Measurements from ENCODE around the gene SPSB1.

Gene SPSB1

DNA sequence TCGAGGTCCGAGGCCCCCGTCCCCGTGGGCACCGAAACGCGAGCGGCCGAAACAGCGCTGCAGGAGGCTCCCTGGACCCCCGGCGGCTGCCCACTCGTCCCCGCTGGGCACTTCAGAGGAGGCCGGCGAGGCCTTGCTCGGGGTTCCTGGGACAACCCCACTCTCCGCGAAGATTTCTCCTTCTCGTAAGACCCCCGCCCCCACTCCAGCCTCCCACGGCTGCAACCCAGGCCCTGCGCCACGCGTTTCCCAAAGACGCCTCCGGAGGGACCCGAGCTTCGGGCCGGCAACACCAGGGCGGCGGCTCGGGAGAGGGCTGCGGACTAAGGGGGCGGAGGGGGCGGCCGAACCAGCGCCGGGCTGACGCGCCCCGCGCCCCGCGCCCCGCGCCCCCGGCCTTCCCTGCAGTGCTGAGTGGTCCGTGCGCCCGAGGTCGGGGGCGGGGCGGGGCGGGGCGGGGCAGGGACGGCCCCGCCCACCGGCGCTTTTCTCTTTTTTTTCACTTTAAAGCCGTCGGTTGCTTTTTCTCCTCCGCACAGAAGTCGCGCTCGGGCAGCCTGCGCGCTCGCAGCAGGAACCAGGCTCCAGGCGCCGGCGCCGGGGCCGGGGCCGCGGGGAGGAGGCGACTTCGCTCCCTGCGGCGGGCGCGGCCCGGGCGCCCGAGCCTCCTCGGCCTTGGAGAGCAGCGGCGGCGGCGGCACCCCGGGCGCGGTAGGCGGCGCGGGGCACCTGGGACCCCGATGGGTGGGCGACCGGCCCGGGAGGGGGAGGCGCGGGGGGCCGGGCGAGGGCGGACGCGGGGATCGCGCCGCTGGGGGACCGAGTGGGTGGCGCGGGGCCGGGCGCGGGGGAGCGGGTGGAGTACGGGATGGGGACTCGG, at the start of gene SPSB1:
Gene SPSB1 (plus strand): TSS at position 534 of the 880 bp plus-strand sequence. CDS start 62,998 bp downstream, outside the sequence.
- no peak for DNase-seq (ENCODE audit: low read depth)

DNA sequence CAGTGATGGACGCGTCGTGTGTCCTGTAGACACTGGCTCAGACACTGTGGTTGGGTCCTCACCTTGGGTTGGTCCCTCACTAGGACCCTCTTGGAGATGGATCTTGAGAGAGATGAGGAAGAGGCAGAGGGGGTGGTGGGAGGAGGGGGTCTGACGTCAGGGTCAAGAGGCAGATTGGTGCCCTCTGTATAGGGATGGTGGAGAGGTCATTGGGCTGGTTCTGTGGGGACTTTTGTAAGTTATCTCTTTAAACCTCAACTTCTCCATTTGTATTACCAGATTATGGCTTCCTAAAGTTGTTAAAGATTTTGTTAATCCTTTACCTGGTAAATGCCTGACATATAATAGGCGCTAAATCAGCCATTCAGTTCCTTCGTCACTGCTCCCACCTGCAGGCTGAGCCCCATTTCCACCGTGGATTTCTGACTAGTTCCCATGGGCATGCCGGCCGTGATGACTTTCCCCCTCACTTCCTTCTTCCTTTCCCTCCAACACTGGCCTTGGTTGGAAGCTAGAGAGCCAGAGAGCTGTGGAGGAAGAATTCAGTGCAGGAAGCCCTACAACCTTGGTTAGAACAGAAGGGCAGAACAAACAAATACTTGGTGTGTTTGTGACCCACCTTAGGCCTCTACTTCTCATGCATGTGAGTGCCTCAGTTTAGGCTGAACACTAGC, 49.5 kb upstream of the SPSB1 start:
- DNase-seq (ENCODE audit: low read depth) = no peak

DNA sequence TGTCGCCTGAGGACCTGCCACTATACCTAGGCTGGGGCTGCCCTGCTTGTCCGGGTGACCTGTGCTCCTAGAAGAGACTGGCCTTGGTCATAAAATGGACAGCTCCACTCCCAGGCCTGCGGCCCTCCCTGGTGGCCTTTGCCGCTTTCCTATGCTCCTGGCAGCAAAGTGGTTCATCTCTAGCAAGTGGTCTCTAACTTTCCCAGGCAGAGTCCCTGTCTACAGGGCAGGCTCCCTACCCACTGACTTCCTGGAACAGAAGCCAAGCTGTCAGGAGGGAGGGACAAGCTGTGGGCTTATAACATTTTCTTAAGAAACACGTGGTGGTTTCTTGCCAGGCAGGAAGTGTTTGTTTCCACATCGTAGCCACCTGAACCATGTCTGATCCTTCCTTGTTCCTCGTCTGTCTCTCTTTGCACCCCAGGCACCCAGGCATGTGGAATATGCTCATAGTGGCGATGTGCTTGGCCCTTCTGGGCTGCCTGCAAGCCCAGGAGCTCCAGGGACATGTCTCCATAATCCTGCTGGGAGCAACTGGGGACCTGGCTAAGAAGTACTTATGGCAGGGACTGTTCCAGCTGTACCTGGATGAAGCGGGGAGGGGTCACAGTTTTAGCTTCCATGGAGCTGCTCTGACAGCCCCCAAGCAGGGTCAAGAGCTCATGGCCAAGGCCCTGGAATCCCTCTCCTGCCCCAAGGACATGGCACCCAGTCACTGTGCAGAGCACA, 48.0 kb upstream of the SPSB1 start:
- DNase-seq (ENCODE audit: low read depth) = no peak

DNA sequence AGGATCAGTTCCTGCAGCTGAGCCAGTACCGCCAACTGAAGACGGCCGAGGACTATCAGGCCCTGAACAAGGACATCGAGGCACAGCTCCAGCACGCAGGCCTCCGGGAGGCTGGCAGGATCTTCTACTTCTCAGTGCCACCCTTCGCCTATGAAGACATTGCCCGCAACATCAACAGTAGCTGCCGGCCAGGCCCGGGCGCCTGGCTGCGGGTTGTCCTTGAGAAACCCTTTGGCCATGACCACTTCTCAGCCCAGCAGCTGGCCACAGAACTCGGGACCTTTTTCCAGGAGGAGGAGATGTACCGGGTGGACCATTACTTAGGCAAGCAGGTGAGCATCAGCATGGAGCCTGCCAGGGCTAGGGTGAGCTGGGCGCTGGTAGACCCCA, 47.5 kb upstream of the SPSB1 start:
- no peak for DNase-seq (ENCODE audit: low read depth)

DNA sequence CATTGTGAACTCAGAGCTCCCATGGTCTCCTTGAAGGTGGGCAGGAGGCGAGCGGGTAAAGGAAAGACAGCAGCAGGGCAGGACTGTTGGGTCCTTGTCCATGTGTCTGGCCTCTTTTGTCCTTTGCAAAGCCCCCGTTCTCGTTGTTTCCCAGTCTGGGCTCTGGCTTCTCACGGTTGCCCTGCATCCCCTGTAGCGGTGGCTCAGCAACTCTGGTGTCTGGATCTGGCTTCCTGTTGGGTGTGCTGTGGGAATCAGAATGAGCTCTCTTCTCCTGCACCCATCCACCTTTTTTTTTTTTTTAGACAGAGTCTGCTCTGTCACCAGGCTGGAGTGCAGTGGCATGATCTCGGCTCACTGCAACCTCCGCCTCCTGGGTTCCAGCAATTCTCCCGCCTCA, 47.0 kb upstream of the SPSB1 start:
- no peak for DNase-seq (ENCODE audit: low read depth)

DNA sequence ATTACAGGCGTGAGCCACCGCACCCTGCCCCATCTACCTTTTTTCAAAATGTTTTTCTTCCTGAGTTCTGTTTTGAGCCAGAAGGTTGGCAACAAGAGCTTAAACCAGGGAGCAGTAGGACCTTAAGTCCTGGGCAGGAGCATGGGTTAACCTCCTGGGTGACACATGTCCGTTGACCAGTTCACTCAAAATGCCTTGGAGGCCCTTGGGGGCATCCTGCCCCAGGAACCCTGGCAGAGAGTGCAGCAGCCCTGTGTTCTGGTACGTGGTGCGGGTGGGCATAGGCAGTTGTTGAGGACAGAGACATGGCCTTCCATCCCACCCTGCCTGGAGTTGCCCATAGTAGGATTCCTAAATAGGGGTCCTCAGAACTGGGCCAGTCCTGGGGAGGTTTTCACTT, 46.5 kb upstream of the SPSB1 start:
- no peak for DNase-seq (ENCODE audit: low read depth)

DNA sequence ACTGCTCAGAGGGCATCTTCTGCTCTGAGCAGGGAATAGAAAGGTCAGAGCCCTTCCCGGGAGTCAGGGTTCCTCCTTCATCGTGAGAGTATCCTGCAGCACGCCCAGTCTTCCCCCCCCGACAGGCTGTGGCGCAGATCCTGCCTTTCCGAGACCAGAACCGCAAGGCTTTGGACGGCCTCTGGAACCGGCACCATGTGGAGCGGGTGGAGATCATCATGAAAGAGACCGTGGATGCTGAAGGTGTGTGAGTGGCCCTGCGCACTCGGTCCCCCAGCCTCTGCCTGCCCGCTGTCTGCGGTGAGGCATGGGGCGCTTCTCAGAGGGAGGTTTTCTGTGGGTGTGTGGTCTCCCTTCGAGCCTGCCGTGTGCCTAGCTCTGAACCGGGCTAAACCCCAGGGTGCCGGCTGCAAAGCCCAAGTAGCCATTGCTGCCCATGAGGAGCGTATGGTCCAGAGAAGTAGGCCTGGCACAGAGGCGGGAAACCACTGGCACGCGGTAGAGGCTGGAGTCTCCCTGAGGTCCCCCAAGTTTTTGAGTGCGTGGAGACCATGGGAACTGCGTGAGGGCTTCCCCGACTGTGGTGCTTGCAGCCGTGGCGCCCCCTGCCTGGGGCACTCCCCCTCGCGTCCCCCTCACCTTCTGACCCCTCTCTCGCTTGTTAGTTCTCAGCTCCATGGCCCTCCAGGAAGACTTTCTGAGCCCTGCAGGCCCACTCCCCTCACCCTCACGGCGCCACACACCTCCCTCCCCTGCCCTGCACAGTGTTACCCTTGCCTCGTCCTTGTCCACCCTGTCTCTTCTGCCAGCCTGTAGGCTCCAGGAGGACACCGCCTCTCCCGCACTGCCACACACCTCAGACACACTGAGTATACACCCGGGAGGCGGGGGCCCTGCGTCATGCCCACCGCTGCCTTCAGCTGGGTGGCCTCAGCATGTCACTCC, 45.6 kb upstream of the SPSB1 start:
- DNase-seq (ENCODE audit: low read depth) = no peak

DNA sequence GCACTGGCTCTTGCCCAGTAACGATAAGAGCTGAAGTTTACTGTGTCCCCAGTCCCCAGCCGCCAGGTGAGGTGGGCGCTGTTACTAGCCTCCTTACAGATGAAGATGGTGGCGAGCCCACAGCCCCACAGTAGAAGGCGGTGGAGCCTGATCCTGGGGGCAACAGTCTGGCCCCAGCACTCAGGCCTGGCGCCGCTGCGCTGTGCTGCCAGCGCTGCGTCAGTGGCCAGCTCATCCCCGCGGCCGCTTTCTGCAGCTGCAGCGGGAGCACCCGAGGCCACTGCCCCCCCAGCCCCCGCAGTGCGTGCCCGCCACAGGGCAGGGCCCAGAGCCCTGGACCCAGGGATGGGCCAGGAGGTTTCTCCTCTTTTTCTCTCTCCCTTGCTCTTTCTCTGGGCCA, 44.8 kb upstream of the SPSB1 start:
- DNase-seq (ENCODE audit: low read depth) = no peak

DNA sequence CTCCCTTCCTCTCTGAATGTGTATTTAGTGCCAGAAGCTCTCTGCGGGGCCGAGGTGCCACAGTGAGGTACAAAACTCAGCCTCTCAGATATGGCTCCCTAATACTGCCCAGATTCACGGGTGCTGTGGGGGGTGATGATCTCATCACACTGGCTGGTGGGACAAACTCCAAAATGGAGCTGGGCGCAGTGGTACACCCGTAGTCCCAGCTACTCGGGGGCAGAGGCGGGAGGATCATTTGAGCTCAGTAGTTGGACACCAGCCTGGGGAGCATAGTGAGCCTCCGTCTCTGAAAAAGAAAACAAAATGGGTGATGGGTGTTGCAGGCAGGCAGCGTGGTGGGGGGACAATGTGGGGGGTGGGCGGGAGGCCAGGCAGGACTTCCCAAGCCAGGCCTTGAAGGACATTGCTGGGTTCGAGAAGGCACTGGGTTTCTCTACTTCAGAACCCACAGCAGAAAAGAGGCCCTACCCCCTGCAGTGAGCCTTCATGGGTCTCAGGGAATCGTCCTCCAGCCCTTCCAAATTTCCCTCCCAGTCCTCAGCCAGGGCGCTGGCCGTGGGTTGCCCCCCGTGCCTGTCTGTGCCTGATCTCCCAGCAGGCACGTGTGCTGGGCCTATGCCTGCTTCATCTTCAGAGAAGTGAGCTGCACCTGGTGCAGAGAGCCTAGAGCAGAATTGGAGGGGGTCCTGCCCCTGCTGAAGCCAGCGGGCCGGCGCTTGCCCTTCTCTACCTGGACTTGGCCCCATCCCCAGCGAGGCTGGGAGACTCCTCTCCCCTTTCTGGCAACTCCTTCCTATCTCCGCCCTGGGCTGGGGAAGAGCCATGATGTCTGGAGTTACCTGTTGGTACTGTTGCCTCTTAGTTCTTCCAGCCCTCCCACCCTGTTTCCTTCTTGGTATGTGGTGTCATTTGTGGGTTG, 44.1 kb upstream of the SPSB1 start:
- no peak for DNase-seq (ENCODE audit: low read depth)

DNA sequence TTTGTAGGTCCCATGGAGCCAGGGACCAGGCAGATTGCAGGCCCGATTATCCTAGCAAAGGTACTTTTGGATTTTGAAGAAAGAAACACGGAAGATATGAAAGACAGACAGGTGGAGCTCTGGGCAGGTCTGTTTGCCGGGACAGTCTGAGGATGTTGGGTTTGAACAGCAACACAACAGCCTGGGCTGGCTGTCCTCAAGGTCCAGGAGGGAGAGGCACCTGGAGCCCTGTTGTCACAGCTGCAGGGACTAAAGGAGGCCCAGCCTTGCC, 43.5 kb upstream of the SPSB1 start:
- no peak for DNase-seq (ENCODE audit: low read depth)

DNA sequence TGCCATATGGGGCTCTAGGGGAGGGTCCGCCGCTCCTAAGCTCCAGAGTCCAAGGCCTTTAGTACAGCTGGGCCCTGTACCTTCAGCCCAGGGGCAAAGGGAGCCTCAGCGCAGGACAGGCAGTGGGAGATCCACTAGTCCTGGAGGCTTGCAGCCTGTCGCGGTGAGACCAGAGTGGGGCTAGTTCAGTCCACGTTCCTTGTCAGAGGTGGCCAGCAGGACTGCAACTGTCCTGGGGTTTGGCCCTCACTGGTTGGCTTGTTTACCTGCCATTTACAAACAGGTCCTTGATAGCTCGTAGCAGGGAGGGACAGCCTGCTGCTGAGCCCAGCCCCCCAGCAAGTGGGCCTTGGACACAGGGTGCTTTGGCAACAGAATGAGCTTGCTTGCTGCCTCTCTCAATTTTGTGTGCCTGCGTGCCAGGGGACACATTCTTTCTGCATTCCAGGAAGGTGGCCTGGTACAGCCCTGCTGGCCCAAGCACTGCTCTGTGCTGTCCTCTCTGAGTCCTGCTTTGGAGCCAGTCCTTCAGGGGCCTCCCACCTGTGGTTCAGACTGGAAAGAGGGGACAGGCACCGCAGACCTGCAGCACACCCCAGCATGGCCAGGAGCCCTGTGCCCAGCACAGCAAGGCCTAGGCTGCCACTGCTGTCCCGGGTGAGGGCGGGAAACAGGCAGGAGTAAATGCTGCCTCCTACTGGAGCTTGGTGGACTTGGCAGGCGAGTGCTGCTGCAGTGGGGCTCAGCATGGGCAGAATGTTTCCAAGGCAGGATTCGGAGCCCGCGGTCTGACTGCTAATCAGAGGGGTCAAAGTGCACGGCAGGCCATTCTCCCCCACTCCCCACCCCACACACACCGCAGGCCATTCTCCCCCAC, 42.9 kb upstream of the SPSB1 start:
- no peak for DNase-seq (ENCODE audit: low read depth)

DNA sequence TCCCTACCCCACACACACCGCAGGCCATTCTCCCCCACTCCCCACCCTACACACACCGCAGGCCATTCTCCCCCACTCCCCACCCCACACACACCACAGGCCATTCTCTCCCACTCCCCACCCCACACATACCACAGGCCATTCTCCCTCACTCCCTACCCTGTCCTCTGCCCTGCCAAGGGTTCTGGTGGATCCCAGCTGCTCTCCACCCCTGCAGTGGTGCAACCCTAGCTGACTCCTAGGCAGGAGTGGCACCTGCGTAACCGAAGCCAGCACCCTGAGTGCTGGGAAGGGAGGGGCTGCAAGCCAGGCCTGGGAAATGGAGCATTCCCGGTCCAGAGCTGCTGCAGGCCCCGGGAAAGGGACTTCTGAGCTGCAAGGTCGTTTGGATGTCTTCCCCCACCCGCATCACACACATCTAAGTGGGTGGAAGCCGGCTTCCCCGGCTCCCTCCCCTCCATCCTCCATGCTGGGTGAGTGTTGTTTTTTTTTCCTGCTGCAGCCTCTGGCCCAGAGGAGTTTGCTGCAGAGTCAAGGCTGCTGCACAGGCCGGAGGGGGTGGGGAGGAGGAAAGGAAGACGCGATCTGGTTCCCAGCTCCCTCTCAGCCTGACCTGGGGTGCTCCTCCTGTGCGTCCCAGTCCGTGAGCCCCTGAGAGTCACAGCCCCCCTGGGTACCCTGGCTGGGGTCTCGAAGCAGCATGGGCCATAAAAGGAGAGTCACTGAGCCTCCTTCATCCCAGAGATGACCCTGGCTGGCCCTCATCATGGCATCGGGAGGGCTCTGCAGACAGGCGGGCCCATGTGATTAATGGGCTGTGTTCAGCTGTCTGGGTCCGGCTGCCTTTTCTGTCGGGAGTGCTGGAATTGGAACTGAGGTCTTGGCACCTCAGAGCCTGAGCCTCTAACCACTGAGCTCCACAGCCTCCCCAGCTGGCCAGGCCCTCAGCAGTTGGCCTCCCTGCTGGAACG, 42.0 kb upstream of the SPSB1 start:
- no peak for DNase-seq (ENCODE audit: low read depth)

DNA sequence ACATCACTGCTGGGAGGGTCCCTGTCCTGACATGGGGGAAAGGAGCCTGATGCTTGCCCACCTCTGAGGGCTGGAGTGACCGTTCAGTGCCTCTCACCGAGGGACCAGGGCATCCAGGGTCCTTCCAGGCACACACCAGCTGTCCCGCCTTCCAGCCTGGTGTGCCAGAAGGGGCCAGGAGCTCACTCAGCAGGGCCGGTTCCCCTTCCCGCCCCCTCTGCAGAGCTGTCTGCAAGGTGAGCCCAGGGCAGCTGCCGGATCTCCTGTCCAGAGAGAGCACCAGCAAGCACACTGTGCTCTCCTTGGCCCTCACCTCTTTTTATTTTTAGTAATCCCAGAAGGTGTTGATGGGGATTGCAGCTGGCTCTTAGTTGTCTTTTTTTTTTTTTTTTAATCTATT, 41.2 kb upstream of the SPSB1 start:
- no peak for DNase-seq (ENCODE audit: low read depth)

DNA sequence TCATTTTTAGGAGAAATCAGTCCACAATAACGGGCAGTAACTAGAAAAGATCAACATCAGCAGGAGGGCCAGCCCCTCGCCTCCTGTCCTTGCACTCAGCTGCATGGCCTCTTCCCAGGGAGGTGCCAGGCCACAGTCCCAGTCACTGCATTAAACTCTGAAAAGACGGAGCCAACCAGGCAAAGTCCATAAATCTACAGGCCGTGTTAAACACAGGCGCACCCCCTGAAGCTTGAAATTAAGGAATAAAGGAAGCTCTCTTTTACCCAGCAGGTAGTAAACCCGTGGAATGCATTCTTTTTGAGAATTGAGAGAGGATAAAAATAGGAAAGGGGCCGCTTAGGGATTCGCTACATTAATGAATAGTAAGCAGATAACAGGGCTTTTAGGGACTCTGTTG, 39.7 kb upstream of the SPSB1 start:
- DNase-seq (ENCODE audit: low read depth) = no peak

DNA sequence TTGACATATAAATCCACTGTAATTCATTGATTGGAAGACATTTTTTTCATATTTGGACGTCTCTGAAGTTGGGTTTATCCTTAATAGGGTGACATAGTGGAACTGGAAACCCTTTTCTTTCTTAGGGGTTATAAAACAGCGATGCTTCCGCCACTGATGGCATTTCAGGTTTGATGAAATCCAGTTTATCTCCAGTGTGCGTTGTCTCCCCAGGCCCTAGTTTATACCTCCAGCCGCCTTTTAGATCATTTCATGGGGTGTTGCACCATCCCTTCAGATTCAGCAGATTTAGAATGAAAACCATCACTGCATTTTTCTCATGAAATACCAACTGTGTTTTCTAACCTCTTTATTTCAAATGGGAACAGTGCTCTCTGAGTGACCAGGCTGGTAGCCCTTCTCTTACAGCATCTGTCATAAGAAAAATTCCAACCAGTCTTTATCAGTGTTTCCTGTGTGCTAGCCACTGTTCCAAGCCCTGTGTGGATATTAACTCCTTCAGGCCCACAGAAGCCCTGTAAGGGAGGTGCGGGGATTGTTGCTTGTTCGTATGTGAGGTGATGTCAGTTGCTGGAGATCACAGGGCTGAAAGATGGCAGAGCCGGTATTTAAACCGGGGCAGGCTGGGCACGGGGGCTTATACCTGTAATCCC, 39.1 kb upstream of the SPSB1 start:
- DNase-seq (ENCODE audit: low read depth) = no peak

DNA sequence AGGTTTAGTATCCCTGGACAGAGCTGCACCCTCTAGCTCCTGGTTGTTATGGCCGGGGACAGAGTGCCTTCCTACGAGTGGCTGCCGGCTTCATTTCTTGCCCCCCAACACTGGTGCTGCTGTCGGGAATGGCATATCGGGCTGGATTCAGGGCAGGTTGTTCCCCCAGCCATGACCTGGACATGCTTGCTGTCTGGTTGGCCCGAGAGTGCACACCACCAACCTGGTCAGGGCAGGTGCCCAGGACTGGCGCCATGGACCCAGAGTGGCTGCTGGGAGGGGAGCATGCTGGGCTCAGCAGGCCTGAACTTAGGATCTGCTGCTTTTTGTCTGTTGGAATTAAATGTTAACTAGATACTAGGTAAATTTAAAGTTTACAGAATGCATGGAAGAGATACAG, 36.4 kb upstream of the SPSB1 start:
- no peak for DNase-seq (ENCODE audit: low read depth)

DNA sequence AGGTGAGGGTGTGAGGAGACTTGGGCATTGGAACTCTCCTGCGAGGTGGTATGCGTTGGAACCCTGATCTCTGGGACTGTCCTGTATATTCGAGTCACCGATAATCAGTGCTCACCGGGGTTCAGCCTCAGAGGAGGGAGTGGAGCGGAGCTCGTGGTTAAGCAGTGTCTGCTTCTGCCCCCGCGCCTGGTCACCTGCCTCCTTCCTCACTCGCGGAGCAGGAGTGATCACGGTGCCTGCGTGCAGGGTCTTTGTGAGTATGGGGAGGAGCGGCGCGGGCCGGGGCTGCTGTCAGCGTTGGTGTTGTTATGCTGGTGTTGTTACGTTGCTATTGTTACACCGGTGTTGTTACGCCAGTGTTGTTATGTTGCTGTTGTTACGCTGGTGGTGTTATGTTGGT, 34.8 kb upstream of the SPSB1 start:
- DNase-seq (ENCODE audit: low read depth) = no peak

DNA sequence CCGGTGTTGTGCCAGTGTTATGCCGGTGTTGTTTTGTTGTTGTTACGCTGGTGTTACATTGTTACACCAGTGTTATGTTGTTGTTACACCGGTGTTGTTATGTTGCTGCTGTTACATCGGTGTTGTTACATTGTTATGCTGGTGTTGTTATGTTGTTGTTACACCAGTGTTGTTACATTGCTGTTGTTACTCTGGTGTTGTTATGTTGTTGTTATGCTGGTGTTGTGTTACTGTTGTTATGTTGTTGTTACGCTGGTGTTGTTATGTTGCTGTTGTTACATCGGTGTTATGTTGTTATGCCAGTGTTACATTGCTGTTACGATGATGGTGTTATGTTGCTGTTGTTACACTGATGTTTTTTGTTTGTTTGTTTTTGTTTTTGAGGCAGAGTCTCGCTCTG, 34.1 kb upstream of the SPSB1 start:
- no peak for DNase-seq (ENCODE audit: low read depth)

Measured in stimulated activated CD8-positive, alpha-beta memory T cell treated with anti-CD3 and anti-CD28 coated beads, Interleukin-15, amount 100 ng/mL, for 24 hours (primary cell).